IMR-90 (cell line): ENCODE measurements around the gene CLEC20A. TPM values are rescaled to one million over a fixed set of nuclear protein-coding genes. Genes with fewer than 3 reads are reported as not detected.

Experiments used
- ATAC-seq: fragments of 200-7000 bp; cut with Tn5 transposase; 2 replicates; pipeline ENCODE4 v1.9.1; 2020; ENCODE audit warnings: low read depth, mild to moderate bottlenecking, moderate library complexity
- BruUV-seq: library from RNA; stranded (reverse); fragments of 400-500 nt; replicated peaks from 2 replicates; lab custom pipeline; 2021; lab: Mats Ljungman, UMichigan
- CTCF ChIA-PET: fragments of 300-600 bp; formaldehyde crosslinking; extraction: SDS; loops from one replicate; lab custom pipeline; 2021; ENCODE audit warnings: antibody characterized with exemption; lab: Yijun Ruan, JAX
- POLR2A ChIA-PET: fragments of 300-600 bp; sonication (Branson Sonifier 250); formaldehyde crosslinking; loops from one replicate; lab custom pipeline; 2022; ENCODE audit warnings: antibody characterized with exemption; ENCODE audit not compliant: unreplicated experiment; lab: Charles Lee
- DNase-seq: peaks from one replicate; pipeline ENCODE4 v3.0.0; 2013
- H2AFZ ChIP-seq: replicated peaks from 2 replicates; pipeline ENCODE3; 2013; ENCODE audit warnings: low read length, mild to moderate bottlenecking; ENCODE audit not compliant: poor library complexity
- H2AK5ac ChIP-seq: 2 replicates; pipeline ENCODE4 v1.6.1; 2013; ENCODE audit warnings: low read depth, low read length, inconsistent platforms
- H2AK9ac ChIP-seq: replicated peaks from 2 replicates; pipeline ENCODE3; 2013; ENCODE audit warnings: mild to moderate bottlenecking, low read depth, low read length, moderate library complexity; ENCODE audit not compliant: poor library complexity
- H2BK120ac ChIP-seq: 2 replicates; pipeline ENCODE4 v1.6.1; 2013; ENCODE audit warnings: low read depth, low read length, inconsistent platforms
- H2BK15ac ChIP-seq: 3 replicates; pipeline ENCODE4 v1.6.1; 2013; ENCODE audit warnings: low read depth, low read length, inconsistent platforms
- H2BK20ac ChIP-seq: 2 replicates; pipeline ENCODE4 v1.6.1; 2013; ENCODE audit warnings: low read depth, mild to moderate bottlenecking, inconsistent platforms, low read length, moderate library complexity
- H2BK5ac ChIP-seq: 2 replicates; pipeline ENCODE4 v1.6.1; 2013; ENCODE audit warnings: mild to moderate bottlenecking, low read depth, low read length, inconsistent platforms; ENCODE audit not compliant: poor library complexity, severe bottlenecking
- H3K14ac ChIP-seq: replicated peaks from 2 replicates; pipeline ENCODE4 v1.6.1; 2013; ENCODE audit warnings: low read depth, low read length, inconsistent platforms
- H3K18ac ChIP-seq: 2 replicates; pipeline ENCODE4 v1.6.1; 2013; ENCODE audit warnings: low read depth, low read length, control low read depth
- H3K23ac ChIP-seq: 2 replicates; pipeline ENCODE4 v1.6.1; 2013; ENCODE audit warnings: low read depth, low read length, inconsistent platforms
- H3K27ac ChIP-seq: 2 replicates; pipeline ENCODE4 v1.5.1; 2013; ENCODE audit warnings: mild to moderate bottlenecking, control low read depth, low read length; ENCODE audit not compliant: insufficient read depth
- H3K27me3 ChIP-seq: 2 replicates; pipeline ENCODE4 v1.6.1; 2013; ENCODE audit warnings: low read length; ENCODE audit not compliant: control insufficient read depth, insufficient read depth
- H3K36me3 ChIP-seq: 2 replicates; pipeline ENCODE4 v1.6.1; 2013; ENCODE audit warnings: low read length, mixed read lengths; ENCODE audit not compliant: control insufficient read depth, insufficient read depth
- H3K4ac ChIP-seq: 2 replicates; pipeline ENCODE4 v1.6.1; 2013; ENCODE audit warnings: low read depth, low read length, inconsistent platforms
- H3K4me1 ChIP-seq: 2 replicates; pipeline ENCODE4 v1.6.1; 2013; ENCODE audit warnings: low read length, mixed read lengths; ENCODE audit not compliant: control insufficient read depth, insufficient read depth
- H3K4me2 ChIP-seq: 2 replicates; pipeline ENCODE4 v1.6.1; 2013; ENCODE audit warnings: low read depth, mild to moderate bottlenecking, control low read depth, low read length, moderate library complexity
- H3K4me3 ChIP-seq: 2 replicates; pipeline ENCODE4 v1.5.1; 2013; ENCODE audit warnings: low read depth, mild to moderate bottlenecking, control low read depth, low read length, moderate library complexity; ENCODE audit not compliant: insufficient read depth
- H3K56ac ChIP-seq: 2 replicates; pipeline ENCODE4 v1.6.1; 2013; ENCODE audit warnings: low read length, inconsistent platforms; ENCODE audit not compliant: insufficient read depth; ENCODE audit errors: extremely low read depth
- H3K79me1 ChIP-seq, 2 experiments: 2 replicates each; pipeline ENCODE4 v1.6.1; 2013; ENCODE audit warnings: low read length in 2 of 2, inconsistent platforms in 1 of 2, low read depth in 1 of 2
- H3K9ac ChIP-seq: 2 replicates; pipeline ENCODE4 v1.6.1; 2013; ENCODE audit warnings: low read depth, low read length, control low read depth
- H3K9me1 ChIP-seq: 2 replicates; pipeline ENCODE4 v1.6.1; 2013; ENCODE audit warnings: low read length, inconsistent platforms; ENCODE audit not compliant: insufficient read depth
- H3K9me3 ChIP-seq: 2 replicates; pipeline ENCODE4 v1.6.1; 2013; ENCODE audit warnings: low read length; ENCODE audit not compliant: control insufficient read depth, insufficient read depth
- H4K20me1 ChIP-seq: 2 replicates; pipeline ENCODE4 v1.6.1; 2013; ENCODE audit warnings: low read length, inconsistent platforms; ENCODE audit not compliant: insufficient read depth
- H4K5ac ChIP-seq: 2 replicates; pipeline ENCODE4 v1.6.1; 2013; ENCODE audit warnings: mild to moderate bottlenecking, low read depth, low read length, control low read depth
- H4K8ac ChIP-seq, 2 experiments: 2 replicates each; pipeline ENCODE4 v1.6.1; 2013; ENCODE audit warnings: low read depth in 2 of 2, low read length in 2 of 2, control low read depth in 1 of 2, inconsistent platforms in 1 of 2
- H4K91ac ChIP-seq: 2 replicates; pipeline ENCODE4 v1.6.1; 2013; ENCODE audit warnings: low read depth, low read length, inconsistent platforms; ENCODE audit not compliant: insufficient read depth
- CEBPB ChIP-seq: IDR thresholded peaks from 2 replicates; pipeline ENCODE4 v1.6.1; 2012; ENCODE audit warnings: low read depth, low read length, improper control_type of control experiment
- MAZ ChIP-seq: IDR thresholded peaks from 2 replicates; pipeline ENCODE4 v1.6.1; 2012; ENCODE audit warnings: low read depth, mild to moderate bottlenecking, low read length, improper control_type of control experiment, moderate library complexity, borderline replicate concordance
- RAD21 ChIP-seq: IDR thresholded peaks from 2 replicates; pipeline ENCODE4 v1.6.1; 2012; ENCODE audit warnings: low read length, improper control_type of control experiment
- SMC3 ChIP-seq: fragments of 150-350 bp; IDR thresholded peaks from 2 replicates; pipeline ENCODE4 v1.6.1; 2016; ENCODE audit warnings: low read depth, mild to moderate bottlenecking, antibody characterized with exemption, low read length, moderate library complexity
- WGBS, 2 experiments: methylation state at CpG; one replicate each; pipeline versions ENCODE4 v1.1.5 to v1.1.7; 2013; ENCODE audit warnings: missing lambda C conversion rate in 2 of 2; ENCODE audit not compliant: insufficient read length in 1 of 2; ENCODE audit errors: extremely low coverage in 2 of 2; 5-methylcytosine and 5-hydroxymethylcytosine counted together
- dilution Hi-C: fragments of 300-500 bp; cut with HindIII; formaldehyde crosslinking; loops from one replicate; pipeline ENCODE4 v1.14.3; 2018; ENCODE audit warnings: low sequenced_read_pairs; ENCODE audit not compliant: unreplicated experiment
- in situ Hi-C: fragments of 300-500 bp; cut with MboI; formaldehyde crosslinking; loops from 3 replicates; pipeline ENCODE4 v1.14.3; 2019; ENCODE audit warnings: low sequenced_read_pairs, inconsistent platforms, mixed read lengths
- intact Hi-C: fragments of 100-400 bp; cut with micrococcal nuclease; formaldehyde crosslinking; loops from 2 replicates; pipeline ENCODE4 v1.10.0; 2022
- polyA plus RNA-seq, 3 experiments: library from polyadenylated mRNA; depleted of rRNA; stranded (reverse); fragments of >200 nt; gene quantifications; 2 replicates each; pipeline ENCODE4 v1.2.3, GENCODE V29; 2012; ENCODE audit warnings: low replicate concordance in 1 of 3
- total RNA-seq: library from RNA; depleted of rRNA; stranded (reverse); fragments of >200 nt; gene quantifications from 2 replicates; pipeline ENCODE4 v1.2.3, GENCODE V29; 2012
- TF ChIP-seq, protein P1 (sequence below): conservative IDR thresholded peaks from 2 replicates; pipeline ENCODE4 v1.5.1; 2012; ENCODE audit warnings: mild to moderate bottlenecking, low read depth, low read length, improper control_type of control experiment

Gene CLEC20A
- total and polyA plus RNA-seq, 2 of the 4 experiments (the other 2 are of a cell fraction): not detected

DNA sequence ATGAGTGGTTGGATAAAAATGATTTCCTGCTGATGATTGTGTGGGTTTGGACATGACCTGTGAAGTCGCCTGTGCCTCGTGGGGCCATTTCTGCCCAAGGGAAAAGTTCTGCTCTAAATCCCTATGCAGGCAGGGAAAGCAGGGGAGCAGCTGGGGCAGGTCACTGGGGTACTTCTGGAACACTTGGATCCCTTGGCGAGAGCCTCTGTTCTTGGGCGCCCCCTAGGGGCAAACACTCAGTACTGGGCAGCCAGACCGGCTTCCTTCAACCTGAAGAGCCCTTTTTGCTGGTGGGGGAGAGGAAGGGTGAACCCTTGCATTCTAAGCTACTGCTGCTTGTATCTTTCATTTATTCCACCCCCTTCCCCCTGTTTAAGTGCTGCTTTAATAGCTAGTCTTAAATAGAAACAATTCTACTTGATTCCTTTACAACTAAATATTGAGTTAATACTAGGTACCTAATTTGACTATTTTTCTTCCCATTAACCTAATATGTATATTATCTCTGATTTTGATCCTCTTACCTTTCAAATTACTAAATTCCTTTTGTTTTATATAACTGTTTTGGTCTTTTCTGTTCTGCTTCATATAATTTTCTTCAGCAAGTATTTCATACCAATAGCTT lies 5.1 kb upstream of the CLEC20A start:
- peak overlapping the region; percentile 7; the same call in 1 of the 2 replicates for H2AK5ac ChIP-seq
- DNase-seq (peak; percentile 64), ATAC-seq (peak; percentile 97)
- H2AK9ac ChIP-seq: no peak overlapping the region
- no peak overlapping the region for H2BK120ac ChIP-seq
- no peaks in the 10 kb centered on the region for H3K9me3 ChIP-seq
- H3K23ac ChIP-seq: no peak overlapping the region
- no peak overlapping the region for H3K9ac ChIP-seq
- dilution Hi-C loops: no loop called here
- H3K4me1 ChIP-seq: no peaks in the 10 kb centered on the region
- H3K36me3 ChIP-seq: no peaks in the 10 kb centered on the region
- POLR2A ChIA-PET: interaction anchor here (0.5 kb wide), 1 partner anchor 188 kb away, joined by 3 read pairs; no protein-coding TSS in a partner anchor
- H4K5ac ChIP-seq: no peak overlapping the region
- TF ChIP-seq CEBPB (no peak), SMC3 (peak; percentile 66), RAD21 (peak; percentile 71), MAZ (no peak)
- TF ChIP-seq, protein P1, sequence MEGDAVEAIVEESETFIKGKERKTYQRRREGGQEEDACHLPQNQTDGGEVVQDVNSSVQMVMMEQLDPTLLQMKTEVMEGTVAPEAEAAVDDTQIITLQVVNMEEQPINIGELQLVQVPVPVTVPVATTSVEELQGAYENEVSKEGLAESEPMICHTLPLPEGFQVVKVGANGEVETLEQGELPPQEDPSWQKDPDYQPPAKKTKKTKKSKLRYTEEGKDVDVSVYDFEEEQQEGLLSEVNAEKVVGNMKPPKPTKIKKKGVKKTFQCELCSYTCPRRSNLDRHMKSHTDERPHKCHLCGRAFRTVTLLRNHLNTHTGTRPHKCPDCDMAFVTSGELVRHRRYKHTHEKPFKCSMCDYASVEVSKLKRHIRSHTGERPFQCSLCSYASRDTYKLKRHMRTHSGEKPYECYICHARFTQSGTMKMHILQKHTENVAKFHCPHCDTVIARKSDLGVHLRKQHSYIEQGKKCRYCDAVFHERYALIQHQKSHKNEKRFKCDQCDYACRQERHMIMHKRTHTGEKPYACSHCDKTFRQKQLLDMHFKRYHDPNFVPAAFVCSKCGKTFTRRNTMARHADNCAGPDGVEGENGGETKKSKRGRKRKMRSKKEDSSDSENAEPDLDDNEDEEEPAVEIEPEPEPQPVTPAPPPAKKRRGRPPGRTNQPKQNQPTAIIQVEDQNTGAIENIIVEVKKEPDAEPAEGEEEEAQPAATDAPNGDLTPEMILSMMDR: peak; percentile 87
- no peak overlapping the region for H3K4me2 ChIP-seq
- no TSS peak for BruUV-seq
- WGBS, 2 experiments: 40% methylated on average over 2 of the region's 5 CpGs; no CpG with 5 or more reads in 1 of the 2 experiments
- H3K9me1 ChIP-seq: peaks cover 4% of the 10 kb centered on the region; the same call in 1 of the 2 replicates
- peaks cover 5% of the 10 kb centered on the region; the same call in 1 of the 2 replicates for H3K27me3 ChIP-seq
- no peak overlapping the region for H3K4ac ChIP-seq
- no peak overlapping the region for H4K91ac ChIP-seq
- H2BK5ac ChIP-seq: no peak overlapping the region
- in situ Hi-C loops: loop anchor here (10.0 kb wide), 1 partner anchor 197 kb away; no protein-coding TSS in a partner anchor
- H2BK15ac ChIP-seq: no peak overlapping the region
- no peak overlapping the region for H3K4me3 ChIP-seq
- H4K20me1 ChIP-seq: no peaks in the 10 kb centered on the region
- H4K8ac ChIP-seq: no peak overlapping the region
- CTCF ChIA-PET: interaction anchor here (0.7 to 1.9 kb wide), 15 partner anchors 10 to 501 kb away, joined by 3 to 14 read pairs (median 4); no protein-coding TSS in a partner anchor
- H3K14ac ChIP-seq: no peak overlapping the region
- no peak overlapping the region for H3K27ac ChIP-seq
- no peak overlapping the region for H3K56ac ChIP-seq
- peak overlapping the region; percentile 64 for H2AFZ ChIP-seq
- no peak overlapping the region for H3K18ac ChIP-seq
- H3K79me1 ChIP-seq: no peaks in the 10 kb centered on the region
- intact Hi-C loops: loop anchor here (5.0 to 10.0 kb wide), 2 partner anchors 190 to 477 kb away; no protein-coding TSS in a partner anchor
- no peak overlapping the region for H2BK20ac ChIP-seq
